PC-3 (cell line): Measurements from ENCODE around the gene FBXO42. TPM values are rescaled to one million over a fixed set of nuclear protein-coding genes. Genes with fewer than 3 reads are reported as not detected.

Experiments used
- ATAC-seq: fragments of 200-7000 bp; cut with Tn5 transposase; 2 replicates; pipeline ENCODE4 v1.9.1; 2020; ENCODE audit warnings: mild to moderate bottlenecking, moderate library complexity
- BruUV-seq: library from RNA; stranded (reverse); fragments of 400-500 nt; replicated peaks from 2 replicates; lab custom pipeline; 2021; lab: Mats Ljungman, UMichigan
- CTCF ChIA-PET: fragments of 300-600 bp; sonication (Branson Sonifier 250); formaldehyde crosslinking; loops from one replicate; lab custom pipeline; 2022; ENCODE audit warnings: antibody characterized with exemption; lab: Charles Lee
- POLR2A ChIA-PET: fragments of 300-600 bp; sonication (Branson Sonifier 250); formaldehyde crosslinking; loops from one replicate; lab custom pipeline; 2022; ENCODE audit warnings: antibody characterized with exemption; ENCODE audit not compliant: unreplicated experiment; lab: Charles Lee
- DNase-seq: peaks from one replicate; pipeline ENCODE4 v3.0.0-alpha.2; 2015
- H2AFZ ChIP-seq: fragments of 300-600 bp; sonication (generic); 2 replicates; pipeline ENCODE4 v1.6.0; 2016; ENCODE audit warnings: antibody characterized with exemption, low read length
- H3F3A ChIP-seq: fragments of 300-600 bp; sonication (generic); one replicate; pipeline ENCODE4 v1.6.0; 2017; ENCODE audit warnings: antibody characterized with exemption, low read length, control low read depth, mild to moderate bottlenecking; ENCODE audit not compliant: unreplicated experiment
- H3K27ac ChIP-seq: fragments of 300-600 bp; sonication (generic); 2 replicates; pipeline ENCODE4 v1.5.1; 2016; ENCODE audit warnings: mild to moderate bottlenecking, low read length
- H3K27me3 ChIP-seq: fragments of 300-600 bp; sonication (generic); 2 replicates; pipeline ENCODE4 v1.6.1; 2016; ENCODE audit warnings: low read length, mixed read lengths
- H3K36me3 ChIP-seq: fragments of 300-600 bp; sonication (generic); 2 replicates; pipeline ENCODE4 v1.6.1; 2016; ENCODE audit warnings: low read depth, mixed run types, low read length, mixed read lengths
- H3K4me1 ChIP-seq: fragments of 300-600 bp; sonication (generic); 2 replicates; pipeline ENCODE4 v1.5.1; 2016; ENCODE audit warnings: low read length; ENCODE audit not compliant: insufficient read depth
- H3K4me2 ChIP-seq: fragments of 300-600 bp; sonication (generic); 2 replicates; pipeline ENCODE4 v1.6.0; 2016; ENCODE audit warnings: low read length
- H3K4me3 ChIP-seq: fragments of 300-600 bp; sonication (generic); 2 replicates; pipeline ENCODE4 v1.5.1; 2016; ENCODE audit warnings: mild to moderate bottlenecking, low read length, mixed read lengths
- H3K79me2 ChIP-seq: fragments of 300-600 bp; sonication (generic); 2 replicates; pipeline ENCODE4 v1.6.1; 2017; ENCODE audit warnings: low read length, mixed read lengths
- H3K9ac ChIP-seq: fragments of 300-600 bp; sonication (generic); 2 replicates; pipeline ENCODE4 v1.6.0; 2016; ENCODE audit warnings: mild to moderate bottlenecking, low read length
- H3K9me2 ChIP-seq: fragments of 300-600 bp; sonication (generic); replicated peaks from 2 replicates; pipeline ENCODE4 v1.6.1; 2016; ENCODE audit warnings: mixed run types, low read length, mixed read lengths
- H3K9me3 ChIP-seq: fragments of 300-600 bp; sonication (generic); 2 replicates; pipeline ENCODE4 v1.6.1; 2016; ENCODE audit warnings: low read length, mixed read lengths
- H4K20me1 ChIP-seq: fragments of 300-600 bp; sonication (generic); 2 replicates; pipeline ENCODE4 v1.6.1; 2016; ENCODE audit warnings: low read length, mixed read lengths
- EZH2 ChIP-seq: fragments of 300-600 bp; sonication (generic); IDR thresholded peaks from one replicate; pipeline ENCODE4 v1.6.1; 2017; ENCODE audit warnings: antibody characterized with exemption, mild to moderate bottlenecking, low read length; ENCODE audit not compliant: unreplicated experiment
- EZH2phosphoT487 ChIP-seq: fragments of 300-600 bp; sonication (generic); IDR thresholded peaks from 2 replicates; pipeline ENCODE4 v1.6.1; 2018; ENCODE audit warnings: mild to moderate bottlenecking, antibody characterized with exemption, low read length, borderline replicate concordance
- intact Hi-C: fragments of 100-400 bp; cut with micrococcal nuclease; formaldehyde crosslinking; loops from 2 replicates; pipeline ENCODE4 v1.9.0; 2023
- total RNA-seq: library from RNA; depleted of rRNA; stranded (reverse); fragments of >200 nt; gene quantifications from 2 replicates; pipeline ENCODE4 v1.2.3, GENCODE V29; 2014
- TF ChIP-seq, protein P1 (sequence below): fragments of 300-600 bp; sonication (generic); conservative IDR thresholded peaks from 2 replicates; pipeline ENCODE4 v1.5.1; 2017; ENCODE audit warnings: antibody characterized with exemption, low read depth, mild to moderate bottlenecking, low read length

FBXO42 gene
- total RNA-seq, 1 experiment from 2014 or later: 16.0 TPM

DNA sequence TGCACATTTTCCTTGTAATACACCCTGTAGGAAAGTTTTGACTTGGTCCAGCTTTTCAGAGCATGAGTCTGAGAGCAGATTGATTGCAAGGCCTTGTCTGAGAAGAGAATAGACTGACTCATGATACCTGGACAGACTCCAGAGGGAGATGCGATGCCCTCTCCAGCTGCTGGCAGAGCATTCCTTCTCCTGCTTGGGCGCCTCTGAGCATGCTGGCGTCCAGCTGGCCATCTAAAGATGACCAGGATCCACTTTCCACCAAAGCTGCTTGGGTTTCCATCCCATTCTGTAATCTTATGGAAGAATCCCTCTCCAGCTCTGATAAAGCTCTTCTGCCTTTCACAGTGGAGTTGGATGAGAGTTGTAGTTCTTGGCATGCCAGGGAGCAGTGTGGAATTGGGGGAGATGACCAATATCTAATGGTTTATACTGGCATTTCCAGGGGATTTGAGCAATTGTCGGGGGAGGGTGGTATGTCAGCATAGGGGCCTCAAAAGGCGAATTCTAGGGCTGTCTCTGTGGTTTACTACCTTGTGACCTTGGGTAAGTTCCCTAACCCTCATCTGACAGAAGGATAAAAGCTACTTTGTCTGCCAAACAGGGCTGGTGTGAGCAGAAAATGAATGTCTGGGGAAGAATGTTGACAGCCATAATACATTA, 34.3 kb upstream of the FBXO42 start:
- POLR2A ChIA-PET: no interaction called here
- CTCF ChIA-PET: no interaction called here
- intact Hi-C loops: no loop called here
- no TSS peak for BruUV-seq
- no peak overlapping the region for H3K4me3 ChIP-seq
- H2AFZ ChIP-seq: no peak overlapping the region
- H3K27me3 ChIP-seq: no peaks in the 10 kb centered on the region
- TF ChIP-seq EZH2 (no peak), EZH2phosphoT487 (no peak)
- TF ChIP-seq, protein P1, sequence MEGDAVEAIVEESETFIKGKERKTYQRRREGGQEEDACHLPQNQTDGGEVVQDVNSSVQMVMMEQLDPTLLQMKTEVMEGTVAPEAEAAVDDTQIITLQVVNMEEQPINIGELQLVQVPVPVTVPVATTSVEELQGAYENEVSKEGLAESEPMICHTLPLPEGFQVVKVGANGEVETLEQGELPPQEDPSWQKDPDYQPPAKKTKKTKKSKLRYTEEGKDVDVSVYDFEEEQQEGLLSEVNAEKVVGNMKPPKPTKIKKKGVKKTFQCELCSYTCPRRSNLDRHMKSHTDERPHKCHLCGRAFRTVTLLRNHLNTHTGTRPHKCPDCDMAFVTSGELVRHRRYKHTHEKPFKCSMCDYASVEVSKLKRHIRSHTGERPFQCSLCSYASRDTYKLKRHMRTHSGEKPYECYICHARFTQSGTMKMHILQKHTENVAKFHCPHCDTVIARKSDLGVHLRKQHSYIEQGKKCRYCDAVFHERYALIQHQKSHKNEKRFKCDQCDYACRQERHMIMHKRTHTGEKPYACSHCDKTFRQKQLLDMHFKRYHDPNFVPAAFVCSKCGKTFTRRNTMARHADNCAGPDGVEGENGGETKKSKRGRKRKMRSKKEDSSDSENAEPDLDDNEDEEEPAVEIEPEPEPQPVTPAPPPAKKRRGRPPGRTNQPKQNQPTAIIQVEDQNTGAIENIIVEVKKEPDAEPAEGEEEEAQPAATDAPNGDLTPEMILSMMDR: no peak
- H3K27ac ChIP-seq: no peak overlapping the region
- DNase-seq (peak; percentile 70), ATAC-seq (peak; percentile 83)
- H3K36me3 ChIP-seq: peaks cover 5% of the 10 kb centered on the region
- no peaks in the 10 kb centered on the region for H3K9me3 ChIP-seq
- peaks cover 65% of the 10 kb centered on the region for H4K20me1 ChIP-seq
- H3K4me1 ChIP-seq: peaks cover 12% of the 10 kb centered on the region
- no peak overlapping the region for H3K4me2 ChIP-seq
- no peaks in the 10 kb centered on the region for H3K9me2 ChIP-seq
- H3K9ac ChIP-seq: no peak overlapping the region
- H3K79me2 ChIP-seq: peaks cover 96% of the 10 kb centered on the region
- no peaks in the 10 kb centered on the region for H3F3A ChIP-seq

DNA sequence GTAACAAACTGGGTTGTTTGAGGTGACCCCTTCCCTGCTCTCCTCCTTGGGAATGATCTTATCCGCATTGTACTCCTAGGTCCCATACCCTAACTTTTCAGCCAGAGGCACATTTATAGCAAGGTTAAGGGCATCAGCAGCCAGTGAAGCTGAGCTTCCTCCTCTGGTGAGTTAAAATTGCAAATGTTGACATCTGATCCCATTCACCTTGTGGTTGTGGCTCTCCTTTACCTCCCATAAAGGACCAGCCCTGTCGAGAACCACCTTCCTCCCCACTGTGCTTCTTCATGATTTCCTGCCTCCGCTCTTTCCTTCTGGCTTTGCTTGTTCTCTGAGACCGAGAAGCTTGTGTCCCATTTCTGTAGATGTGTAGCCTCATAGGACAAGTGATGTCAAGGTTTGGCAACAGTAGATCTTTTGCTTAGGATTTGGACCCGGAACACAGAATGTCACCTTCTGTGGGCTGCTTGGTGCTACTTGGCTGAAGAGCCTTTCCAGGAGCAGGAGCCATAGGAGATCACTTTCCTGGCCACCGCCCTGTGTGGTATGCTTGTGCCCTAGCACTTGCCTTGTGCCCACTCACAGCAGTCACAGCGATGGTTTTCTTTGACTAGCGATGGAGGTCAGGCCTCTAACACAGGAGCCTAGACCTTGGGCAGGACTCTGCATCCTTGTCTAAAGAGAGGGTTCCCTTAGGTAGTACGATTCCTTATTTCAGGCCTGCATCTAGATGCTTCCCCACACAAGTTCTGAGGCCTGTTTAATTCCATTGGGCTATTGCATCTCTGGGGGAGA, 33.6 kb upstream of the FBXO42 start:
- POLR2A ChIA-PET: no interaction called here
- Histone ChIP-seq H3K79me2 (peaks cover 96% of the 10 kb centered on the region), H2AFZ (no peak overlapping the region), H3K9me3 (no peaks in the 10 kb centered on the region), H4K20me1 (peaks cover 58% of the 10 kb centered on the region), H3K9ac (no peak overlapping the region), H3K4me2 (no peak overlapping the region), H3K27ac (no peak overlapping the region), H3K36me3 (no peaks in the 10 kb centered on the region), H3F3A (no peaks in the 10 kb centered on the region), H3K9me2 (no peaks in the 10 kb centered on the region), H3K4me3 (no peak overlapping the region), H3K4me1 (peaks cover 12% of the 10 kb centered on the region), H3K27me3 (no peaks in the 10 kb centered on the region)
- ATAC-seq (no peak; the same call in none of the 2 replicates), DNase-seq (no peak)
- BruUV-seq: no TSS peak
- TF ChIP-seq, protein P1: no peak
- TF ChIP-seq EZH2: no peak
- TF ChIP-seq EZH2phosphoT487: no peak
- intact Hi-C loops: no loop called here
- CTCF ChIA-PET: no interaction called here

DNA sequence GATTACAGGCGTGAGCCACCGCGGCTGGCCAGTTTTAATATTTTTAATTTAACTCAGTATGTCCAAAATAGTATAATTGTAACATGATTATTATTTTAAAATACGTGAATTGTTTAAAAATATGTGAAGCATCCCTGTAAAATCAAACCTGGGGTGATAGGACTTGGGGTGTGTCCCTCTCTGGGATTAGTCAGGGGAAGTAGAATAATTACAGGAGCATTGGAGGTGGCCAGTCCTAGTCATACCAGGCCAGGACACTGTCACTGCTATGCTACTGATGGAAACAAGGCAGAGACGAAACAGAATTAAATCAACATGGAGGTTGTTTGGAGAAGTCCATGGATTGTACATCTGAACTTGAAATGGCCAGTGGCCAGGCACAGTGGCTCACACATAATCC, 31.6 kb upstream of the FBXO42 start:
- peak; percentile 76 for ATAC-seq
- no peak overlapping the region for H3K4me2 ChIP-seq
- CTCF ChIA-PET: no interaction called here
- H3K9me3 ChIP-seq: no peaks in the 10 kb centered on the region
- TF ChIP-seq EZH2phosphoT487 (no peak), EZH2 (no peak)
- TF ChIP-seq, protein P1: no peak
- H3K4me1 ChIP-seq: peaks cover 12% of the 10 kb centered on the region
- H3F3A ChIP-seq: no peaks in the 10 kb centered on the region
- H3K27me3 ChIP-seq: no peaks in the 10 kb centered on the region
- H3K9ac ChIP-seq: no peak overlapping the region
- no peaks in the 10 kb centered on the region for H3K36me3 ChIP-seq
- H3K79me2 ChIP-seq: peaks cover 99% of the 10 kb centered on the region
- POLR2A ChIA-PET: no interaction called here
- intact Hi-C loops: no loop called here
- no peak overlapping the region for H3K4me3 ChIP-seq
- H3K27ac ChIP-seq: no peak overlapping the region
- no peak overlapping the region for H2AFZ ChIP-seq
- DNase-seq: no peak
- no TSS peak for BruUV-seq
- H3K9me2 ChIP-seq: no peaks in the 10 kb centered on the region
- H4K20me1 ChIP-seq: peaks cover 49% of the 10 kb centered on the region
